A673 (cell line): ENCODE results near the gene FBN1. TPM values are rescaled to one million over a fixed set of nuclear protein-coding genes. Genes with fewer than 3 reads are reported as not detected.
A peak's percentile ranks its signal among the peaks of the same experiment; 100 is the strongest.

Experiments used
- BruUV-seq: library from RNA; stranded (reverse); fragments of 400-500 nt; replicated peaks from 2 replicates; lab custom pipeline; 2021; lab: Mats Ljungman, UMichigan
- CTCF ChIA-PET: fragments of 300-600 bp; sonication (Branson Sonifier 250); formaldehyde crosslinking; loops from one replicate; lab custom pipeline; 2022; ENCODE audit warnings: antibody characterized with exemption; lab: Charles Lee
- POLR2A ChIA-PET: fragments of 300-600 bp; sonication (Branson Sonifier 250); formaldehyde crosslinking; loops from one replicate; lab custom pipeline; 2022; ENCODE audit warnings: antibody characterized with exemption; ENCODE audit not compliant: low non-redundant PET; lab: Charles Lee
- DNase-seq: peaks from one replicate; pipeline ENCODE4 v3.0.0-alpha.2; 2015; ENCODE audit warnings: low spot score
- H3K27ac ChIP-seq: fragments of 200-600 bp; sonication (generic); 2 replicates; pipeline ENCODE4 v1.5.1; 2016; ENCODE audit warnings: mixed run types, low read depth, mild to moderate bottlenecking, mixed read lengths, antibody characterized with exemption, low read length; ENCODE audit not compliant: poor library complexity, severe bottlenecking
- H3K27me3 ChIP-seq: fragments of 200-600 bp; sonication (generic); replicated peaks from 2 replicates; pipeline ENCODE4 v1.6.1; 2017; ENCODE audit warnings: mixed run types, low read depth, mild to moderate bottlenecking, mixed read lengths, antibody characterized with exemption, low read length; ENCODE audit not compliant: insufficient read depth, poor library complexity
- H3K36me3 ChIP-seq: fragments of 200-600 bp; sonication (generic); 2 replicates; pipeline ENCODE4 v1.6.1; 2016; ENCODE audit warnings: mixed run types, mild to moderate bottlenecking, mixed read lengths, antibody characterized with exemption, low read length; ENCODE audit not compliant: insufficient read depth, poor library complexity, severe bottlenecking
- H3K4me1 ChIP-seq: fragments of 200-600 bp; sonication (generic); 2 replicates; pipeline ENCODE4 v1.6.1; 2017; ENCODE audit warnings: mixed run types, mild to moderate bottlenecking, mixed read lengths, antibody characterized with exemption, low read length; ENCODE audit not compliant: insufficient read depth, poor library complexity, severe bottlenecking
- H3K4me3 ChIP-seq: fragments of 200-600 bp; sonication (generic); 2 replicates; pipeline ENCODE4 v1.5.1; 2016; ENCODE audit warnings: low read depth, mixed run types, mild to moderate bottlenecking, mixed read lengths, low read length; ENCODE audit not compliant: poor library complexity, severe bottlenecking
- H3K9me3 ChIP-seq: fragments of 200-600 bp; sonication (generic); 2 replicates; pipeline ENCODE4 v1.6.1; 2016; ENCODE audit warnings: mixed run types, low read depth, mild to moderate bottlenecking, mixed read lengths, antibody characterized with exemption, low read length; ENCODE audit not compliant: poor library complexity, severe bottlenecking
- CTCF ChIP-seq: fragments of 300-800, 200-600 bp; sonication (generic); conservative IDR thresholded peaks from 2 replicates; pipeline ENCODE4 v1.5.1; 2017; ENCODE audit warnings: low read depth, mild to moderate bottlenecking, antibody characterized with exemption, low read length, moderate library complexity, mixed read lengths
- EZH2 ChIP-seq: fragments of 200-600 bp; sonication (generic); IDR thresholded peaks from 2 replicates; pipeline ENCODE4 v1.6.1; 2017; ENCODE audit warnings: borderline replicate concordance, low read depth, mild to moderate bottlenecking, mixed read lengths, antibody characterized with exemption, low read length; ENCODE audit not compliant: poor library complexity, severe bottlenecking
- intact Hi-C: fragments of 100-400 bp; cut with micrococcal nuclease; formaldehyde crosslinking; loops from one replicate; pipeline ENCODE4 v1.10.0; 2022; ENCODE audit not compliant: unreplicated experiment
- total RNA-seq: library from RNA; stranded (reverse); gene quantifications from 2 replicates; pipeline ENCODE4 v1.2.3, GENCODE V29; 2021

Gene FBN1
- total RNA-seq, 1 experiment from 2014 or later, result 25.4 TPM

- POLR2A ChIA-PET, result no interaction called here
- Histone ChIP-seq H3K4me3 (no peak overlapping the region), H3K9me3 (no peaks in the 10 kb centered on the region), H3K4me1 (peaks cover 25% of the 10 kb centered on the region), H3K27me3 (no peaks in the 10 kb centered on the region), H3K36me3 (no peaks in the 10 kb centered on the region), H3K27ac (no peak overlapping the region)
- peak; percentile 26 for DNase-seq
- CTCF ChIA-PET, result no interaction called here
- TF ChIP-seq CTCF (no peak), EZH2 (no peak)
- intact Hi-C loops, result no loop called here
- BruUV-seq, result no TSS peak
These were observed 18.1 kb downstream of the FBN1 start for GRCh38 chr15:48627260-48627940.

GRCh38 chr15:48625126-48625525 lies 20.4 kb downstream of the FBN1 start:
- Histone ChIP-seq H3K36me3 (no peaks in the 10 kb centered on the region), H3K27ac (no peak overlapping the region), H3K27me3 (no peaks in the 10 kb centered on the region), H3K4me1 (peaks cover 9% of the 10 kb centered on the region), H3K9me3 (no peaks in the 10 kb centered on the region), H3K4me3 (no peak overlapping the region)
- TF ChIP-seq CTCF (no peak), EZH2 (no peak)
- BruUV-seq, result no TSS peak
- POLR2A ChIA-PET, result no interaction called here
- intact Hi-C loops, result no loop called here
- no peak for DNase-seq
- CTCF ChIA-PET, result no interaction called here

- TF ChIP-seq CTCF (no peak), EZH2 (no peak)
- ChIA-PET CTCF (no interaction called here), POLR2A (no interaction called here)
- no peak overlapping the region for H3K4me3 ChIP-seq
- H3K9me3 ChIP-seq, result no peaks in the 10 kb centered on the region
- no peaks in the 10 kb centered on the region for H3K36me3 ChIP-seq
- peaks cover 5% of the 10 kb centered on the region for H3K4me1 ChIP-seq
- intact Hi-C loops, result no loop called here
- no peak overlapping the region for H3K27ac ChIP-seq
- no peaks in the 10 kb centered on the region for H3K27me3 ChIP-seq
- DNase-seq, result no peak
- no TSS peak for BruUV-seq
These were observed 20.8 kb downstream of the FBN1 start for GRCh38 chr15:48624700-48625099.
